Suprapubic skin (tissue), 4 donors: ENCODE results near the gene SETD1A. TPM values are rescaled to one million over a fixed set of nuclear protein-coding genes. Genes with fewer than 3 reads are reported as not detected.

Source experiments
- DNase-seq, 2 donors: peaks; one replicate each; pipeline ENCODE4 v3.0.0-alpha.2; 2019; ENCODE audit warnings: low spot score in 2 of 2
- H3K27ac ChIP-seq: fragments of 200-600 bp; sonication (generic); one replicate; pipeline ENCODE4 v1.5.1; 2019
- H3K27me3 ChIP-seq: fragments of 200-600 bp; sonication (generic); one replicate; pipeline ENCODE4 v1.5.1; 2019
- H3K36me3 ChIP-seq: fragments of 200-600 bp; sonication (generic); one replicate; pipeline ENCODE4 v1.5.1; 2019
- H3K4me1 ChIP-seq: fragments of 200-600 bp; sonication (generic); one replicate; pipeline ENCODE4 v1.5.1; 2019
- H3K4me3 ChIP-seq: fragments of 200-600 bp; sonication (generic); one replicate; pipeline ENCODE4 v1.5.1; 2019; ENCODE audit warnings: mild to moderate bottlenecking
- H3K9me3 ChIP-seq: fragments of 200-600 bp; sonication (generic); one replicate; pipeline ENCODE4 v1.5.1; 2019
- CTCF ChIP-seq, 2 donors: fragments of 200-600 bp in 1 of 2; fragments of 450-650 bp in 1 of 2; sonication (generic) in 1 of 2; IDR thresholded peaks; one replicate each; pipeline ENCODE4 v1.5.1; 2016 to 2019; ENCODE audit warnings: antibody characterized with exemption in 2 of 2, mild to moderate bottlenecking in 1 of 2, moderate library complexity in 1 of 2
- EP300 ChIP-seq: sonication (generic); formaldehyde crosslinking; IDR thresholded peaks from one replicate; pipeline ENCODE4 v1.6.1; 2017; ENCODE audit warnings: antibody characterized with exemption
- POLR2A ChIP-seq, 2 donors: fragments of 450-650 bp; IDR thresholded peaks; one replicate each; pipeline ENCODE4 v1.6.1; 2017; ENCODE audit warnings: antibody characterized with exemption in 2 of 2, mild to moderate bottlenecking in 2 of 2, moderate library complexity in 2 of 2
- POLR2AphosphoS5 ChIP-seq, 3 donors: sonication (generic); formaldehyde crosslinking; IDR thresholded peaks; one replicate each; pipeline ENCODE4 v1.6.1; 2017; ENCODE audit warnings: antibody characterized with exemption in 3 of 3
- WGBS: methylation state at CpG from one replicate; pipeline ENCODE4 v1.1.5; 2018; 5-methylcytosine and 5-hydroxymethylcytosine counted together
- total RNA-seq, 4 donors: library from RNA; depleted of rRNA; stranded (reverse); fragments of >200 nt; gene quantifications; one replicate each; pipeline ENCODE4 v1.1.0, GENCODE V29; 2016

The SETD1A gene
- total RNA-seq, 4 donors from 2014 or later: 12.5 to 14.7 (median 13.7) TPM

DNA sequence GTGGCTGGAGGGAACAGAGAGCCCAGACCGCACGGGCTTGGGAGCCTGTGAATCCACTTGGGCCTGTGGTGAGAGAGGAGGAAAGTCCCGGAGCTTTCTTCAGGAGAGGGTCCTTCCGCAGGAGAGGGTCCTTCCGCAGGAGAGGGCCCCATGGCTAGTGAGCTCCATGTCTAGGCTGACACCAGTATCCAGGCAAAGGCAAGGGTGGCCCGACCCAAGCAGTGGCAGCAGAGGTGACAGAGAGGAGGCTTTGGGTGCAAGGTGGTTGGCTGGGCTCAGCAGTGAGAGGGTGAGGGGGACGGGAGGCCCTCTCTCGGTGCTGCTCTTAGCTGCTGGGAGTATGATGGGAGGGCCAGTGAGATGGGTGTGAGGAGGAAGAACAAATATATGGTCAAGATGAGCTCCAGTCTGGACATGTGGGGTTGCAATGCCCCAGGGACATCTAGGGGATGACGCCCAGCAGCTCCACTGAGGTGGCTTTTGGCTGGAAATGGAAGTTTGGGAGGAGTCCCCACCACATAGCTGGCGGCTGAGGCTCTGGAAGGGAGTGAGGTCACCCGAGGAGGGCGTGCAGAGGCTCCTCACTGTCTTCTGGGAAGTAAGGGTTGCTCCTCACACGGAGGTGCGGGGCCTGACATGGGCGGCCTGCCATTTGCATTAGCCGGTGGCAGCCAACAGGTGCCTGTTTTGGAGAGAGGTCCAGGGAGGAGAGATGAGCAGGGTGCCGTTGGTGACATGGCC is 25.2 kb downstream of the SETD1A start:
- Histone ChIP-seq H3K9me3 (no peaks in the 10 kb centered on the region), H3K27me3 (no peaks in the 10 kb centered on the region), H3K4me3 (no peak overlapping the region), H3K4me1 (peaks cover 32% of the 10 kb centered on the region), H3K27ac (peak overlapping the region; percentile 61), H3K36me3 (peaks cover 57% of the 10 kb centered on the region)
- 71% methylated on average over 9 of the region's 17 CpGs for WGBS
- TF ChIP-seq POLR2A (IDR thresholded peaks at IDR 0.05): no peak
- TF ChIP-seq CTCF (IDR thresholded peaks at IDR 0.05): no peak
- no peak for TF ChIP-seq POLR2AphosphoS5 (IDR thresholded peaks at IDR 0.05)
- no peak for TF ChIP-seq EP300
- DNase-seq: peak in 1 of 2 donors; percentile 70

DNA sequence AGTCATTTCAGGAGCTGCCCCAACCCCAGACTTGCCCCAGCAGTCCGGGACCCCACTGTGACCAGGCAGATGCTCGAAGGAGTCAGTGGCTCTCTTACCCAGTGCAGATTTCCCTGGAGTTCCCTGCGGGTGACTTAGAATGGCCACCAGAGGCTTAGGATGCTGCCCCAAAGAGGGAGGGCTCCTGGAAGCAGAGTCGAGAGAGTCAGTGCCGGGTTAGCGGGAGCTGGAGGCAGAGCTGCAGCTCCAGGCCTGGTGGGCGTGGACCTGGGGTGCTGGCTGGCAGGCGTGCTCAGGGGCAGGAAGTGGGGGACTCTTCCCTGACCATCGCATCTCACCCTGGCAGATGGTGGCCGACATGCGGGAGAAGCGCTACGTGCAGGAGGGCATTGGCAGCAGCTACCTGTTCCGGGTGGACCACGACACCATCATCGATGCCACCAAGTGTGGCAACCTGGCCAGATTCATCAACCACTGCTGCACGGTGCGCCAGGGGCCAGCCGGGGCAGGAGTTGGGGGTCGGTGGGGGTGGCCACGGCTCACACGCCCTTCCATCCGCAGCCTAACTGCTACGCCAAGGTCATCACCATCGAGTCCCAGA is 25.8 kb downstream of the SETD1A start:
- peaks cover 58% of the 10 kb centered on the region for H3K36me3 ChIP-seq
- H3K27ac ChIP-seq: peak overlapping the region; percentile 61
- no peak for DNase-seq
- no peaks in the 10 kb centered on the region for H3K9me3 ChIP-seq
- H3K27me3 ChIP-seq: no peaks in the 10 kb centered on the region
- WGBS: 79% methylated on average over 17 of the region's 25 CpGs
- TF ChIP-seq POLR2A (IDR thresholded peaks at IDR 0.05) (no peak), POLR2AphosphoS5 (IDR thresholded peaks at IDR 0.05) (no peak), CTCF (IDR thresholded peaks at IDR 0.05) (no peak), EP300 (no peak)
- peaks cover 32% of the 10 kb centered on the region for H3K4me1 ChIP-seq
- H3K4me3 ChIP-seq: no peak overlapping the region

DNA sequence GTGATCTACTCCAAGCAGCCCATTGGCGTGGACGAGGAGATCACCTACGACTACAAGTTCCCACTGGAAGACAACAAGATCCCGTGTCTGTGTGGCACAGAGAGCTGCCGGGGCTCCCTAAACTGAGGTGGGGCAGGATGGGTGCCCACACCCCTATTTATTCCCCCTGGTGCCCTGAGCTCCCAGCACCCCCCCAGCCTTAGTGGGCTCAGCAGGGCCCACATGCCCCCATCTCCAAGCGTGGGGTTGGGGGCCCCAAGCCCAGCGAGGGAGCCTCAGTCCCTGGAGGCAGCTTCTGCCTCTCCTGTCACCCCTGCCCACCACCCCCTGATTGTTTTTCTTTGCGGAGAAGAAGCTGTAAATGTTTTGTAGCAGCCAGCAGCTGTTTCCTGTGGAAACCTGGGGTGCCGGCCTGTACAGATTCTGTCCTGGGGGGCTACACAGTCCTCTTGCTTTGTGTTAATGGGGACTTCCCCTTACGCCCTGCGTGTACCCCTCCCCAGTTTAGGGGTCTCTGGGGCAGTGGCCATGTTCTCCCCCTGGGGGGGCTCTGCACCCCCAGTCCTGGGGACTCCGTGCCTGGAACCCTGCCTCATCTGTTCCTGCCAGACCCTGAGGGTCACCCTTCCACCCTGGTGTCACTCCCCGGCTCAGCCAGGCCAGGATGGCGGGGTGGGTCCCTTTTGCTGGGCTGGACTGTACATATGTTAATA is 26.5 kb downstream of the SETD1A start:
- no peak overlapping the region for H3K27ac ChIP-seq

DNA sequence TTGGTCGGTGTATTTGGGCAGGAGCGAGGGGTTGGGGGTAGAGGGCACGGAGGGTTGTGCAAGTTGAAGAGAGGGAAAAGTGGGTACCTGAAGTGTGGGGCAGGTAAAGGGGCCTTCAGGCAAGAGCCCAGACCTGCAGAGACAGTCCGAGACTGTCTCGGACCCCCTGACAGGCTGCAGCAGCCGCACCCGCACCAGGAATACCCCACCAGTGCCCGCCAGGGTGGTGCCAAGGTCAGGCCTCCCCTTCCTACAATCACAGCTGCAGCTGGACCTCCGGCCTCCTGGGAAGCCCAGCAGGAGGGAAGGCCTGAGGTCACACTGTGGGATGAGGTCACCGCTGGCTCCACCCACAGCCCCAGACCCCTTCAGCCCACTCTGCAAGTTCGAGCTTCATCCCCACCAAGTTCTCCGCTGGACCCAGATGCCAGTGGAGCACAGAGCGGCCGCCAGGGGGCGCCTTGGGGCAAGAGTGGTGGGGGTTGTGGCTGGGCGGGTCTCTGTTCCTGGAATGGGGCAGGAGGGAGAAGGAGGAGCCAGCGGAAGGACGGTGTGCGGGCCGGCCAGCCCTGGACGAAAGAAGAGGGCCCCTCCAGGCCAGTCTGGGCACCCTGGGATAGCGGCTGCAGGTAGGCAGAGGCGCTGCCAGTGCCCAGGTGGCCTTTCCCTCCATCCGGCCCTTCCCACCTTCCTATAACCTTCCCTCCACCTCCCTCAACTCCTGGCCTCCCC is 27.3 kb downstream of the SETD1A start, which contains the start of gene HSD3B7:
Gene HSD3B7 (plus strand): TSS at position 539 of the 732 bp plus-strand sequence. CDS start 452 bp downstream, outside the sequence.
- WGBS: 22% methylated on average over 17 of the region's 24 CpGs
- Histone ChIP-seq H3K36me3 (peaks cover 47% of the 10 kb centered on the region), H3K4me3 (peak within 1 kb of the TSS; percentile 55)

More for the DNA sequence above, 26.5 kb downstream of the SETD1A start:
- Histone ChIP-seq H3K36me3 (peaks cover 55% of the 10 kb centered on the region), H3K4me3 (no peak overlapping the region), H3K27me3 (no peaks in the 10 kb centered on the region), H3K9me3 (no peaks in the 10 kb centered on the region), H3K4me1 (peaks cover 32% of the 10 kb centered on the region)
- peak in 1 of 2 donors; percentile 66 for DNase-seq
- 80% methylated on average over 10 of the region's 14 CpGs for WGBS
- TF ChIP-seq CTCF (IDR thresholded peaks at IDR 0.05) (no peak), POLR2A (IDR thresholded peaks at IDR 0.05) (no peak), POLR2AphosphoS5 (IDR thresholded peaks at IDR 0.05) (no peak), EP300 (no peak)

More for the DNA sequence above, 27.3 kb downstream of the SETD1A start, which contains the start of gene HSD3B7:
- H3K4me1 ChIP-seq: peaks cover 32% of the 10 kb centered on the region
- peak within 1 kb of the TSS; percentile 70 for H3K27ac ChIP-seq
- no peaks in the 10 kb centered on the region for H3K9me3 ChIP-seq
- no peaks in the 10 kb centered on the region for H3K27me3 ChIP-seq
- DNase-seq: peak; percentile 95
- TF ChIP-seq POLR2A (IDR thresholded peaks at IDR 0.05) (no peak), POLR2AphosphoS5 (IDR thresholded peaks at IDR 0.05) (peak in 1 of 3 donors; percentile 66), EP300 (no peak), CTCF (IDR thresholded peaks at IDR 0.05) (peak; percentile 89 to 91)
